ENCODE data around the gene IGF2BP2.

GRCh38 chr3:185756477-185756876 lies 68.4 kb downstream of the IGF2BP2 start:
- no peak for TF ChIP-seq EP300 (IDR thresholded peaks at IDR 0.05)
- TF ChIP-seq CTCF (IDR thresholded peaks at IDR 0.05), result no peak
- no peak for TF ChIP-seq POLR2AphosphoS5 (IDR thresholded peaks at IDR 0.05)
- no peak for TF ChIP-seq POLR2A (IDR thresholded peaks at IDR 0.05)

Measured in upper lobe of left lung (tissue), 4 donors.